HG02852 (cell line): ENCODE results near the gene ABLIM2.

Source experiments
- ATAC-seq: cut with Tn5 transposase; IDR thresholded peaks from one replicate; pipeline ENCODE4 v1.9.1; 2021; ENCODE audit warnings: mild to moderate bottlenecking, moderate library complexity; ENCODE audit not compliant: unreplicated experiment

ABLIM2 gene

DNA sequence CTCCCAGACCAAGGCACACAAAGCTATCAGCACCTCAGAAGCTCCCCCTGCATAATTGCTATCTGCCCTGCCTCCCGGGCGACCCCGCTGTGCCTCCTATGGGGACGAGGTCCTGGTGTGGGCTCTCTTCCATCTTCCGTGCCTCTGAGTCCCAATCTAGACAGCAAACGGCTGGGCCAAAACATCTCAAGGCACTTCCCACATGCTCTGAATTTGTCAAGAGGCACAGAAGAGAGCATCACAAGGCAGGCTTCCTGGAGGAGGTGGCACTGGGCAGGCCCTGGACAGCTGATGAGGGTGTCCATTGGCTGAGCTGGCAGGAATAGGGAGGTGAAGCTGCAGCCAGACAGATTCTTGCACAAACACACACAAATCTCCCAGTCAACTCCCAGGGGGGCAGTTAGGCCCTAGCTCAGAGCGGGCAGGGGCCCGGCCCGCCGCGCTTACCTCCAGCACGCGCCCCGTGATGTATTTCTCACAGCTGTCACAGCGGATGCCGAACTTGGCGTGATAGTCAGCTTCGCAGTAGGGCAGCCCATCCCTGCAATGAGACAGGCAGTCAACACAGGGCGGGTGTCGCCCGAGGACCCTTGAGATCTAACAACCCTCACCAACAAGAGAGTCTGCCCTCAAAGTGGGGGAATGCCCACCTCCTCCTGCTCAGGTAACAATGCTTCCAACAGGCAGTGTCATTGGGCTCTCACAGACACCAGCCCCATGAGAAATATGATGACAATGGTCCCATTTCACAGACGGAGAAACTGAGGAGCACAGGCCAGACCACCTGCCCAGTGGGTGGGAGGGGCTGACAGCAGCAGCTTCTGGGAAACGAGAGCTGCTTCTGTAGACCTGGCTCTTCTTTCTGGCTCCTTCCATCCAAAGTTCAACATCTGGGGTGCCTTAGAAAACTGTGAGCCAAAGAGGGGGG is 81.2 kb downstream of the ABLIM2 start:
- ATAC-seq = no peak

- no peak for ATAC-seq
Observed at GRCh38 chr4:8076023-8076422, 82.6 kb downstream of the ABLIM2 start.

GRCh38 chr4:8073206-8073863 is 85.3 kb downstream of the ABLIM2 start:
- ATAC-seq = no peak

GRCh38 chr4:8072235-8072968 is 86.2 kb downstream of the ABLIM2 start:
- no peak for ATAC-seq

DNA sequence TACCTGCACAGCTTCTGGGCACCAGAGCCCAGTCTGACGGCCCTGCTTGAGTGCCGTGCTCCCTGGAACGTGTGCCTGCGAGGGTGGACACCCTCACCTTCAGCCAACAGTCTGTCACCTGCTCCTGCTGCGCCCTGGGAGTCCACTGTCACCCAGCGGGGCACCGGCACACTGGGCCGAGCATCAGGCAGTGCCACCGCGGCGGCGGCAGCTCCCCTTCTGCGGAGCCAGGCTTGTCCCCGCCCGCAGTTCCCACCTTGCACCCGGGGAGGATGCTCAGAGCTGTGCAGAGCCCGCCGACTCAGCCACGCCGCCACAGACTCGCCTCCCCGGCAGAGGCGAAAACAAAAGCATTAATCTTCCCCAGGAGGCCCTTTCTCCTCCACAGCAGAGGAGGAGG is 86.8 kb downstream of the ABLIM2 start:
- ATAC-seq = no peak

GRCh38 chr4:8070736-8071718 is 87.6 kb downstream of the ABLIM2 start:
- ATAC-seq = no peak

DNA sequence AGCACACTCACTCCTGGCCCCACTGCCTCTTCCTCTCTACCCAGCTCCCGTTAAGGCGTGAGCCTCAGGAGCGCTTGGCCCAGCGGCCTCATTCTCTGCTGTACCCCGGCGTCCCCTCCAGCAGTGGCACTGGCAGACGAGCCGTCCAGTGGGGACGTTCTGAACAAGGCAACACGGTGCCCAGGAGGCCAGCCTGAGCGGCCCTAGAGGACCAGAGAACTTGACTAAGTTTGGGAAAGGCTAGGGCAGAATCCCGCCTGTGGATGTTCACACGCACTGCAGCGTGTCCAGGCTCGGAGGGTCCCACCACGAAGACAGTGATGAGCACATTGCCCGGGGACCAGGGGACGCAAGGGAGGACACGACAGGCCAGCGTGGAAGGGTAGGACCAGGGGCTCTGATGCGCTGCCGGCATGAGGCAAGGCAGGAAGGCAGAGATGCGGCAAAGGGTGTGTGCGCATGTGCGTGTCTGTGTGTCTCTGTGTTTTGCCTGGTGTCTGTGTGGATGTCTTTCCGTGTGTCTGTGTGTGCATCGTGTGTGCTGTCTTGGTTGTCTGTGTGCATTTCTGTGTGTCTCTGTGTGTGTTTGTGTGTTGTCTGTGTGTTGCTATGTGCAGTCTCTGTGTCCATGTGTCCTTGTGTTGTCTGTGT is 89.4 kb downstream of the ABLIM2 start:
- ATAC-seq = no peak

GRCh38 chr4:8067945-8068896 is 90.4 kb downstream of the ABLIM2 start:
- no peak for ATAC-seq

- no peak for ATAC-seq
Observed at GRCh38 chr4:8067274-8067936, 91.2 kb downstream of the ABLIM2 start.

- no peak for ATAC-seq
Observed at GRCh38 chr4:8066336-8066931, 92.2 kb downstream of the ABLIM2 start.

DNA sequence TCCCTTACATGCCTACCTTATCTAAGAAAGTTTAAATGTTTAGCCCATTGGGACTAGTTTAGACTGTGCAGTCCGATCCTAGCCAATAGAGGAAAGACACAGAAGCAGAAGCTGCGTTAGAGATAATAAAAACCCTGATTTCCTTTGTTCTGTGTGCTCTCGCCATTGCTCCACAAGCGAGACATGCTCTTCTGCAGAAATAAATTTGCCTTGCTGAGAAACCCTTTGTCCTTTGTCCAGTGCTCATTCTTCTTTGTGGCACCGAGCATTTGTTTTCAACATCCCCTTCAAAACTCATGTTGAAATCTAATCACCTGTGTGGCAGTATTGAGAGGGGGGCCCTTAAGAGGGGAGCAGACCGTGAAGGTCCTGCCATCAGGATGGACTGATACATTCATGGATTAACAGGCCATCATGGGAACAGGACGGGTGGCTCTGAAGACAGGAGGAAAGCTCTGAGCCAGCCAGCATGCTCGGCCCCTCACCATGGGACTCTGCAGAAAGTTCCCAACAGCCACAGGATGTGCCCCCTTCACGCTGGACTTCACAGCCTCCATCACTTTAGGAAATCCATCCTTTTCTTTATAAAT is 94.5 kb downstream of the ABLIM2 start:
- ATAC-seq = no peak

GRCh38 chr4:8061573-8061972 is 97.0 kb downstream of the ABLIM2 start:
- ATAC-seq = no peak

GRCh38 chr4:8061145-8061544 is 97.5 kb downstream of the ABLIM2 start:
- ATAC-seq = no peak

GRCh38 chr4:8060632-8061031 is 98.0 kb downstream of the ABLIM2 start:
- no peak for ATAC-seq

DNA sequence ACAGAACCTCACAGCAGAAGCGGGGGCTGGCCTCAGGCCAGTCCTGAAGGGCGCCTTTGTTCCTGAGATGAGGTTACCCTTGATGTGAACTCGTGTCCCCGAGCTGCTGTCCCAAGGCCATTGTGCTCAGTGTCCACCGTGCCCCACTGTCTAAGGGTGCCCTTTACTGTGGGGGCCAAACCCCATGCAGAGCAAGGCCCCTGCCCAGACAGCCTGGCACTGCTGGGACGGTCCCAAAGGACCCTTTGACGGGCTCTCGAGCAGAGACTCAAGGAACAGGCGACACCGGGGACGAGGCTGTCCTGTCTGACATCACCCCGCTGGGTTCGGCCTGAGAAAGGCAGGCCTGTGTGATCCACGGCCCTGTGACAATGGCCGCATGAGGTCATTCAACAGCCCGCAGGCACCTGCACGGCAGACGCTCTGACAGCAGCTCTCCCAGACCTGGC is 100.6 kb downstream of the ABLIM2 start:
- ATAC-seq = no peak

DNA sequence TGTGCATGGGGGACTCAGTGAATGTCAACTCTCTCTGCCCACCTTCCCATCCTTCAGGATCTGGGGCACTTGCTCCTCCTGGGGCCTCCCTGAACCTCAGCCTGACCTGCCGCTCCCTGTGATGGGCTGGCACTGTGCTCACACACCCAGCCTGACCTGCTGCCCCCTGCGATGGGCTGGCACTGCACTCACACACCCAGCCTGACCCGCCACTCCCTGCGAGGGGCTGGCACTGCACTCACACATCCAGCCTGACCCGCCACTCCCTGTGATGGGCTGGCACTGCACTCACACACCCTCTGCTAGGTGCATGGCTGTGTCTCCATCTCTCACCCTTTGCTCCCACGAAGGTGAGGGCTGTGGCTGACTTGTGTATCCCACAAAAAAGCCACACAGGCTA is 103.4 kb downstream of the ABLIM2 start:
- ATAC-seq = no peak

GRCh38 chr4:8053688-8054449 is 104.7 kb downstream of the ABLIM2 start:
- no peak for ATAC-seq
